Measurements from ENCODE around the gene ZMYM2.

ZMYM2 gene

DNA sequence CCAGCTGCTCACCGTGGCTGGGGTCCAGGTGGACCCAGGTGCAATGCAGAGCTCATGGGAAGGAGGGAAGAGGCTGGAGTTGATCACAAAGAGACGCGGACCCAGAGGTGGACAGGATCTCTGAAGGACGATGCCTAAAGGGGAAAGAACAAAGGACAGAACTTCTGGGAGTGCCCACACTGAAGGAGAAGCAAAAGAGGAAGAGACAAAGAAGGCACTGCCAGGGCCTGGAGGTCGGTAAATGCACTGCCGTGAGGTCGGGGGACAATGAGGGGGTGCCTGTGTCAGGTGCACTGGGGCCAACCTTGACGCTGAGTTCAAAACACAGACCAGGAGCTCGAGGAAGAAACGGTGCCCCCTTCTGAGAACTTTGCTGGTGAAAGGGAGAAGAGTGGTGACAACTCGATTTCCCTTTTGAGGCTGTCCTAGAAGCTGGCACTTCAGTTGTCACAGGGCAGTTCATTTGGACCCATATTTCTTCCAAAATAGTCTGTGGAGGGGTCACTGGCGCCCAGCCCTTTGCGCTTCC lies 146.7 kb downstream of the ZMYM2 start:
- no peak for DNase-seq (ENCODE audit: low read depth)

DNA sequence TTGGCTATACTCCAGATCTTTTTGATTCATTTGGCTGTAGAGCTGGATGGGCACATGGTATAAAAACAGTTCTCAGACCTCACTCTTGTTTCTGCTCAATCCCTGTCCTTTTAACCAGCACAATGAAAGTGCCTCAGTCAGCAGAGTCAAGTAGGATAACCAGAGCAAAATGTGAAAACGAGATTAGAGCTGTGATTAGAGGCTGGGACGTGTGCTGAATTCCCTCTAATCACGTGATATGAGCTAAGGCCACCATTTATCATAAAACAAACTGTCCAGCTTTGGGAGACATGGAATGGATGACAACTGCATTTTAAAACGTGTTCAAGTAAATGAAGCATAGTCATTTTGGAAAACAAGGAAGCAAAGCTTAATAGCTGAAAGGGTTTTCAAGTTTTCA lies 148.2 kb downstream of the ZMYM2 start:
- DNase-seq (ENCODE audit: low read depth): no peak

DNA sequence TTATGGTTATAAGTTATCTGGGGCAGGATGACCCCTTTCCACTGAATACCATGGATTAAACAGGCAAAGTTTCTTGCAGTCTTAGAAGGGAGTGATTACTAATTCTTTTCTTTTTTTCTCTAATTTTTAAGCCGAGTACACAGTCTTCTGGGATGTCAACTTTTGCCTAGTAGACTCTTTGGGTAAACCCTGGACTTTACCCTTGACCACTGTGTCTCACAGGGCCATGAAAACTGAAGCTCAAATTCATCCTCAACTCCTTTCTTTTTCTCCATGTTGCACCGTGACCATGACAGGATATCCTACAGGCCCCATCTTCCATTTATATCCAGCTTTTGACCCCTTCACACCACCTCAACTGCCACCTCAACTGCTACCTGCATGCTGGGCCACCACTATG lies 150.5 kb downstream of the ZMYM2 start:
- no peak for DNase-seq (ENCODE audit: low read depth)

DNA sequence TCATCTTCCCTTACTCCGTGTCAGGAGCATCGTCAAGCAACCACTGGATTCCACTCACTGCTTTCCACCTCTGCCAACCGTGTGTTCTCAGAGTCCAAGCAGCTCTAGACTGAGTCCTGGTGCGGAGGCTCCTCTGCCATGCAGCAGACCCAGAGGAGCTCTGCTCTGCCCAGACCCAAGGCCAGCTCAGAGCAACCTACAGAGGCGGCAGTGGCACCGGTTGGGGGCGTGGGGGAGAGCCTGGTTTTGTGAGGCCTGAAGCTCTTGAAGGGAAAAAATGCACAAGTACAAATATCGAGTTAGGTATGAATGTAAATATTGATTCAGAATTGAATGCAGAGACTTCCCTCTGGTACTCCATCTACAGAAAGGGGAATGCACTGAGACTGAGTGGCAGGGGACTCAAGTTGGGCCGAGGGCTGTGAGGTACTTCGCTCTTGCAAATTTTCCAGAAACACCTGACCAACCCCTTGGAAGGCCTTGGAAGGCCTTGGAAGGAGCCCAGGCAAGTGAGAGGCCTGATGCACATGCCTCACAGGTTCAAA lies 155.6 kb downstream of the ZMYM2 start:
- no peak for DNase-seq (ENCODE audit: low read depth)

DNA sequence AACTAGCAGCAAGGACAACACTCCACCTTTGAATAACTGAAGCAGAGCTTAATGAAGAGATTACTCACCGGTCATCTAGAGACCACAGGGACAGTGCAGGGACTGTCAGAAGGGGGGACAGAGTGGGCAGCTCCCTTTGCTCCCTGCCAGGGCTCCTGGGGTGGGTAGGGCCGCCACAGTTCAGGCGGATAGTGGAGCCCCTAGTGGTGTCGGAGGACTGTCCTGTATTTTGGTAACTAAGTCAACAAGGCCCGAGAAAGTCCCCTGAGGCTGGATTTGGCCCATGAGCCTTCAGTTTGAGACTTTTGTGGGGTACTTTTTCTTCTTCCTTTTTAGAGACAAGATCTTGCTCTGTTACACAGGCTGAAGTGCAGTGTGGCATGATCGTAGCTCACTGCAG lies 157.7 kb downstream of the ZMYM2 start:
- no peak for DNase-seq (ENCODE audit: low read depth)

DNA sequence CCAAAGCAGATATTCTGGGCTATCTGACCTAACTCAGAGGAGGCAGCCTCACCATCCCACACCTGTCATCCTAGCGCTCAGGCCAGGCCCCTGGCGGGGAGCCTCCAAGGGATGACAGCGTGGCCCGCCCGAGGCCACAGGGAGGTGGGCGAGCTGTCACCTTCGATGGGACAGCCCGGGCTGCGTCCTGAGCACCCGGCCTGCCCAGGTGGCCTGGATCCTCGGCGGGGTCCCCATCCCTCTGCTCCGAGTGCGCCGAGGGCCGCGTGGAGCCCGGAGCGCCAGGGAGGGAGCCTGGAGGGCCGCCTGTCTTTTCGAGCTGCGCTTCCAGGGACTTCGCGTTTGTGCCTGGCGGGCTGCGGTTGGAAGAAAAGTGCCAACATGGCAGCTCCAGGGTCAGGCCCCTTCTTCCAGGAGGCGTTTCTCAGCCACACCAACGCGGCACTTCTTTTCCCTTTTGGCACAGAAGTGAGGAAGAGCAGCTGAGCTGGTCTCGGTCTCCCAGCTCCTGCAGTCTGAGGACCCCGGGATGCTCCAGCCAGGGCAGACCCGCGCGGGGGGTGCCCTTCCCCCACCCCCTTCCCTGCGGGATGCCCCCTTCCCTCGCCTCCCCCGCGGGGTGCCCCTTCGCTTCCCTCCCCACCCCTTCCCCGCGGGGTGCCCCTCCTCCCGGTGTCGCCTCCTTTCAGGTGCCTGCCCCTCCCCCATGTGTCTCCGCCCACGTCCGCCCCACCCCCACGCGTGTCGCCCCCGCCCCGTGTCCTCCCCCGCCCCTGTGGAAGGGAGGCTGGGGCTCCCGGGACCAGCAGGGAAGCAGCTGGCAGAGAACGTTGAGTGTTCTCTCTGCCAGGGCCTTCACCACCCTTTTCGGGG lies 160.0 kb downstream of the ZMYM2 start:
- peak; percentile 26 for DNase-seq (ENCODE audit: low read depth)

DNA sequence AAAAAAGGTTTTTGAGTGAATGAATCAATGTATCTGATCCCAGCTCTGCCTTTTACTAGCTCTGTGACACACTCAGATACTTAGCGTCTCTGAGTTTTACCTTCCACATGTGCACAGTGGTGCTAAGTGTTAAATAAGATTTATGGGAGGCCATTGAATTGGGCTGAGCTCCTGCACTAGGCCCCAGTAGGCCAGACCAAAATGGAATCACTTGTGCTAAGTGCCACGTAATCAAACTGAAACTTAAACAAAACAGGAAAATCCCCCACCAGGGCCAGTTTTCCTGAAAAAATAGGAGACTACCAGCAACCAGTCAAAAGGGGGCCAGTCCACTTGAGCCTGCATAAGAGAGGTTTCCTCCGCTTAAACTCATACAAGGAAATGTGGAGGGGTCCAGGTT lies 161.4 kb downstream of the ZMYM2 start:
- no peak for DNase-seq (ENCODE audit: low read depth)

DNA sequence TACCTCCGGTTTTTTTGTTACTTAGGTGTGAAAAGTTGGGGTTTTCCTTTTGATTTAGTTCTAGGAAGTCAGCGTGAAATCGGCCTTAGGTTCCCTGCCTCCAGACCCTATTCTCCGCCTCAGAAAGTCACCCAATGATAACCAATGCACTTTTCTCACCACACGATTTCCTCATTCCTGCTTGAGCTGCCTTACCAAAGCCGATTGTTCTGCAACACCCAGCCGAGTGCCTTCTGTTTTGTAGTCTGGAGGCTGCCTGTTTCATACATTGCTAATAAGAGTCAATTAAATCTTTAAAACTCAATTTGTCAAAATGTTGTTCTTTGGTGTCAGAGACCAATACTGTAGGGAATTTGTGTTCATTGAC lies 162.6 kb downstream of the ZMYM2 start:
- DNase-seq (ENCODE audit: low read depth): no peak

DNA sequence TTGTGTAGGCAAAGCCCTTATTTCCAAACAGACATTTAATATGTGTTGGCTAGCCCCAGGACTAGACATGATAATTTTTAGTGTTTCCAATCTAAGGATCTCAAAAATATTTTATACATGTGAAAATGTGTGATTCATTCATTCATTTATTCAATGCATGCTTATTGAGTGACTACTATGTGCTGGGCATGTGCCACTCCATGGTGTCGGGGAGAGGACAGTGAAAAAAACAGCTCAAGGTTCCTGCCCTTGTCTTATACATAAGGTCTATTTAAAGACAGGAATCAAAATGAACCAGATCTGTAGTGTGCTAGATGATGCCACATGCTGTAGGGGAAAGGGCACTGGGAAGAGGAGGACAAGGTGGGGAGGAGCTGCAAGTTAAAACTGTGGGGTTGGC lies 165.8 kb downstream of the ZMYM2 start:
- no peak for DNase-seq (ENCODE audit: low read depth)

DNA sequence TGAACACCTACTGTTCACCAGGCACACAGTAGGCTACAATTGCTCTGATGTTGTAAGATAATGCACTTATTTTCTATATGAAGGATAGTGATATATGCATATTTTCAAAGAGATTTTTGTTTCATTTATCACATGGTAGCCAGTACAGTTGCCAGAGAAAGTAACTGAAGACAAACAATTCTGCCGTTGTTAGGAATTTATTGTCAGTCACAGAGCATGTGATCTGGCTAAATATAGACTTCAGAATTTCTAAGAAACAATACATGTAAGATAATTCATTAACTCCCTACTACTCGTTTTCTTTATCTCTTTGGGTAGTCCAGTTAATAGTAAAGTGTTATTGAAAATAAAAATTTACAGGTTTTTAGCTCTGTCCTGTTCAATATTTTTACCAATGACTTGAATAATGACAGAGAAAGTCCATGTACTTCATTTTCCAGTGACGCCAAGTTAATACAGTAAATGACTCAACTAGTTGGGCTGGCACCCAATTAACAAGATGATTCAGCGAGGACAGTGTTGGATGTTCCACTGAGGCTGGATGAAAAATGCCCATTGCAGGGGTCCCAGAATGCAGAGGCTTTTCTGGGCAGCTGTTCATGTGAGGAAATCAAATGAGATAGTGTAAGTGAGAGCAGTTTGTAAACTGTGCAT lies 166.7 kb downstream of the ZMYM2 start:
- no peak for DNase-seq (ENCODE audit: low read depth)

DNA sequence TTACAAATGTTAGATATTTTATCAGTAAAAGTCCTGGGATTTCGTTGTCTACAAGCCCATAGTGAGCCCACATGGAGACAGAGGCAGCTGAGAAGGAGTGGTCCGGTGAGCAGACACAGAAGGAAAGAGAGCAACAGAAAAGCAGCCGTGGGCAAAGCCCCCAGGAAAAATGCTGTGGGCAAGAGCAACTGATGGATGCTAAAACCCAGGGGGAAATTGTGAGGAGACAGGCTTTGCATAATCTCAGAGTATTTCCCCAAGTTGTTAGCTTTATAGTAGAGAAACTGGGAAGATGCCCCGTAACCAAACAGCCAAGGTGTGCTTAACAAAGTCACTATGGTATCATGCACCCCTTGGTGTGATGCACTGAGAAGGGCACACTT lies 167.2 kb downstream of the ZMYM2 start:
- DNase-seq (ENCODE audit: low read depth): no peak

DNA sequence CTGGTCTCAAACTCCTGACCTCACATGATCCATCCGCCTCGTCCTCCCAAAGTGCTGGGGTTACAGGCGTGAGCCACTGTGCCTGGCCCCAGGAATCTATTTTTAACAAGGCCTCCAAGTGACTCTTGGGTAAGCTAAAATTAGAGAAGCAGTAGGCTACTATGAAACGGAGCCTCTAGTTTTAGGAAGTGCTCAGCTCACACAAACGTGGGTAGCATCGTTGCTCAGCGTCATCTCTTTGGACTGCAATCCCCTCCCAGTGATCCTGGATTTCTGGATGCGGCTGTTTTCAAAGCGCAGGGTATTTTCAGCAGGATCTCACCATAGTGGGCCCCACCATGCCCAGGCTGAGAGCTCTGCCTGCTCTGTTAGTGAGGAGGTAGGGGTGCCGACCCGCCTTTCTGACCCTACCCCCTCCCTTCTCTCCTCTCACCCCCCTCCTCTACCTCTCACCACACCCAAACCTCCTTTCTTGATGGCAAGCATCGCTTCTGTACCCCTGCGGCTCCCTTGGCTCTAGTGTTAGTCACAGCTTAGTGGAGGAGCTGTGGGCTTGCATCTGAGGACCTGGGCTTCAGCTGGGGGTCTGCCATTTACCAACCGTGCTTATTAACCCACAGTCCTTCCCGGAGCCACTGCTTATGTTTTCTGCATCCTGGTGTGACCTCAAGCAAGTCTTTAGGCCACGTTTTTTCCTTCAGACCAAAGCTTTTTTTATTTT lies 168.2 kb downstream of the ZMYM2 start:
- no peak for DNase-seq (ENCODE audit: low read depth)

DNA sequence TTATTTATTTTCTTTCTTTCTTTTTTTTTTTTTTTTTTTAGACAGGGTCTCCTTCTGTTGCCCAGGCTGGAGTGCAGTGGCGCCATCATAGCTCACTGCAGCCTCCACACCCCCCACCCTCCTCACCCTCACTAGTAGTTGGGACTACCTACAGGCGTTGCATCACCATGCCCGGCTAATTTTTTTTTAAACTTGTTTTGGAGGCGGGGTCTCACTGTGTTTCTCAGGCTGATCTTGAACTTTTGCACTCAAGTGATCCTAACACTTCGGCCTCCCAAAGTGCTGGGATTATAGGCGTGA lies 168.7 kb downstream of the ZMYM2 start:
- no peak for DNase-seq (ENCODE audit: low read depth)

DNA sequence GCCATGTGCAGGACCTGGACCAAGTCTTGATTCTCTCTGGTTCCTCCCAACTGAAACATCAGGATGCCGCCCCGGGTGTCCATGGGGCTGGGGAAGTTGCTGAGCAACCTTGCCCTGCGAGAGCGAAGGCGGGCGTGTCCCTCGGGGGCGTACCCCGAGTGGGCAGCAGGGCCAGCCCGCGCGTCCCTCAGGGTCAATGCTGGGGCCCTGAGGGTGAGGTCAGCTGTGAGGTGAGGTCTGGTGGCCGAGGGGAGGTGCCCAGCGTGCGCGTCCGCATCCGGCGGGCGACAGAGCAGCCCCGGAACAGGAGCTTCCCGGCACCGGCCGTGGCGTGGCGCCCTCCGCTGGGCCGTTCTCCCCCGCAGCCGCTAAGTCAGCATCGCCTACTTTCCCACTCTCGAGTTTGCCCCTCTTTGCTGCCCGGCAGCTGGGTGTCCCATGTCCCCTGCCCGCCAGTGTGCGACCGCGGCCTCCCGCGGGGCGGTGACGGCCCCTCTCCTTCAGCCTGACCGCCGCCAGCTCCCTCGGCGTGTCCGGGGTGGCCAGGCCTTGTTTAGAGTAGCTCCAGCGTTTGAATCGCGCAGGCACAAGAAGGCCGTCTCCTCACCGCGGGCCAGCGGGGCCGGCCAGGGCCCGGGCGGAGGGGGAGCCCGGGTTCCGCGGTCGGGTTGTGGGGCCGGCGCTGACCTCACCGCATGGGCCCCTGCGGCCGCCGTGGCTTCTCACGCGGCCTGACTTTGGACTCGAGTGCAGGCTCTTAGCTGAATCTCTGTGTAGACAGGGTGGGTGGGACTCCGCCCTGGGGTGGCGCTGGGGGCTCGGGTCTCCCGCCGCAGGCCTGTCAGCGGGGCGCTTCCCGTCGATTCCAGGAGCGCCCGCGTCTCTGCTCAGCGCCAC lies 169.3 kb downstream of the ZMYM2 start:
- peak; percentile 24 for DNase-seq (ENCODE audit: low read depth)

DNA sequence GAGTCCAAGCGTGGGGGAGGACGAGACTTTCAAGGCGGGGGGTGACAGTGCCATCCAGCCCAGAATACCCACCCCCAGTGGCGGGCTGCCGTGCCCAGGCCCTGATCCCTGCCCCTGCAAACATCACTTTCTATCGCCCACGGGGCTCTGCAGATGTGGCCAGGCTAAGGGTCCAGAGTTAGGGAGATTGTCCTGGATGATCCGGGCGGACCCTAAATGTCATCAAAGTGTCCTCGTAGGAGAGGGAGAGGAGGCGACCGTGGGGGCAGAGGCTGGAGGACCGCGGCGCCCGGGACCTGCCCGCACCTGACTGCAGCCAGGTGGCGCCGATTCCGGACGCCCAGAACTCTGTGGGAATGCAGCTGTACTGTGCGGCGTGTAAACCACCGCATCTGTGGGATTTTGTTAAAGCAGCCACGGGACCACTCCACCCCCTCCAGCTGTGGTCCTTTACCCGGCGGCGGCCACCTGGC lies 170.0 kb downstream of the ZMYM2 start:
- no peak for DNase-seq (ENCODE audit: low read depth)

DNA sequence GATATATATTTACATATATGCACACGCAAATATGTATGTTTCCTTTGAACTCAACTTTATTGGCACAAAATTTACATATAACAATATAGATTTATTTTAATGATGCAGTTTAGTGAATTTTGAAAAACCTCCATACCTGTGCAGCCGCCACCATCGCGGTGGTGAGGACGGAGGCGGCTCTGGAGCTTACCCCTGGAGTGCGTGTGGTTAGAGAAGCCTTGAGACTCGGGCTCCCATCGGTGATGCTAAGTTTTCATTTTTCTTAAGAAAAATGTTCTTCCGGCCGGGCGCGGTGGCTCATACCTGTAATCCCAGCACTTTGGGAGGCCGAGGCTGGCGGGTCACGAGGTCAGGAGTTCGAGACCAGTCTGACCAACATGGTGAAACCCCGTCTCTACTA lies 170.5 kb downstream of the ZMYM2 start:
- no peak for DNase-seq (ENCODE audit: low read depth)

DNA sequence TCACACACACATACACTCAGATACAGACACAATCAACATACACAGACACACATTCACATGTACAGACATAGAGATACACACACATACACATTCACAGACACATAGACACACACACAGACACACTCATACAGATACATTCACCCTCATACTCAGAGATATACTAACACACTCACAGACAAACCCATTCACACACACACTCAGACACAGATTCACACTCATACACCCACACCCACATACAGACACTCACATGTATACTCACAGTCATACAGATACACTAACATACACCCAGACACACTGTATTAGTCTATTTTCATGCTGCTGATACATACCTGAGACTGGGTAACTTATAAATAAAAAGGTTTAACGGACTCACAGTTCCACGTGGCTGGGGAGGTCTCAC lies 171.5 kb downstream of the ZMYM2 start:
- no peak for DNase-seq (ENCODE audit: low read depth)

DNA sequence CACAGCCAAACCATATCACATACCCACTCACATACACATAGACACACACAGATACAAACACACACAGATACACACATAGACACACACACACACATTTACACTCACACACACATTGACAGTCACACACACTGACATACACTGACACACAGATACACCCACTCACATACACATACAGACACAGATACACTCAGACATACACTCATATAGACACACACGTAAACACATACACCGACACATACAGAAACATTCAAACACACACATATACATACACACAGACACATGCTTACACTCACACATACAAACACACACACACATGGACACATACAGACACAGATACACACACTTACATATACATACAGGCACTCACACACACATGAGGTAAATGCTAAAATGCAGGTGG lies 172.1 kb downstream of the ZMYM2 start:
- DNase-seq (ENCODE audit: low read depth): no peak

DNA sequence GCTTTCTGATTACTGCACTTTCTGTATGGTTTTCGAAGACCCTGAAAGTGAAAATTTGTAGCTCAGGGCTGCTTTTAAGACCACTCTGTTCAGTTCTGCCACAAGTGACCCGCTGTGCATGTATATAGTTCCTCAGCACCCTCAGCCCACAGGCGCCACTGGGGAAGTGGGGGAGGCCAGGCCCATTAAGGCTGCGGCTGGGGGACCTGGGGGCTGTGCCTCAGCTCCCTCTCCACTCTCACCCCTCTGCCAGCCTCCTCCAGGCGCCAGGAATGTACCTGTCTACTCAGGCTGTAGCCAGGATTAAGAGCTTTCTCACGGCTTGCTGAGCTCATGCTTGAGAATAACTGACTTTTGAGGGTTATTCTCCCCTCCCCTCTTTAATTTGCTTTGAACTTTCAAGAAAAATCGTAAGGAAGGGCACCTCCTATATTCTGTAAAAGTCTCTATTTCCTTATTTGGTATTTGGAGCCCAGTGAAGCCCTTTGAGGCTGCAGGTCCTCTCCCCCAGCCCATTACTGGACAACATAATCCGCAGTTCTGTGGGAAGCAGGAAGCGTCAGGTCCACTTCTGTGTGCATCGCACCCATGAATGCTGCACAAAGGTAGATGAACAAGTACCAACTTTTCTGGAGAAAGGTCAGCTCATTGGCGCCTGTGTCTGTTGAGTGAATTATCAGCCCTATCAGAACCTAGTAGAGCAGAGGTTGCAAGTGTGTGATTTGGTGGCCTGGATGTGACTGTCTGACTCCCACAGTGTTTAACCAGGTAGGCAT lies 172.7 kb downstream of the ZMYM2 start:
- no peak for DNase-seq (ENCODE audit: low read depth)

DNA sequence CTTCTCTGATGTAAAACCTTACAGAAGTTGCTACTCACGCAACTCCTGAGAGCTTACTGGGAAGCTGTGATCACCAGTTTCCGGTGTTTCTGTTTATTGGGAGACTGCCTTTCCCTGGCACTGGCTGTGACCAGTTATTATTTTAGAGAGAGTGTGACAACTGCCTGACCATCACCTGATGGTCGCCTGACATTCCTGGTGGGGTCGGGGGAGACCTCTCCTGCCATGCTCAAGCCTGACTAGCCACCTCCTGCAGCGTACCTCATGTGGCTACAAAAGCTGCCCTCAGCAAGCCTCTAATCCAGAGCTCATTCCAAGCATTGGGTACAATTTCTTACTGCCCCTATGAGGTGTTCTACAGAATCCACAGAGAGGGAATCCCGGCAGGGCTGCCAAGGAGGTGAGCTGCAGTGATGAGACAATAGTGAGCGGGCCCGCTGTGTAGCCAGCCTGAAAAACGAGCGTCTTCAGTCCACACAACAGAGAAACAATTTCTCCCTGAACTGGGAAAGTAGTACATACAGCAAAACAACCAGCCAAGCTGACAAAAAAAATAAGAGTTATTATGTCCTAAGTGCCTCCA lies 173.6 kb downstream of the ZMYM2 start:
- no peak for DNase-seq (ENCODE audit: low read depth)

DNA sequence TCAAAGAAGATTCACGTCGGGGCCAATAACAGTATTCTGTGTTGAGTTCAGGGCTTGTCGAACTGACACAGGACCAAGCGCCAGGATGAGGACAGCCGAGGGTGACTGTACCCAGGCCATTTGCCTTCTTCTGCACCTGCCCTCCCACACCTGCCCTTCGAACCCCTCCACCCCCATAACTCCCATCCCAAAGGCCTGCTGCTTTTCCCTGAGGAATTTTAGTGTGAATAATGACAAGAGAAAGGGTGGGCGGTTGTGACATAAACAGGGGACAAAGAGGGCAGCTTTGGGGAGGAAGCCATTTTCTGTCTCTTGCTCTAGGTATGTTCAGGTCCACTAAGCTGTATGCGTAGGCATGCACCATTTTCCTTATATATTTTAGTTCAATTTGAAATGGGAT lies 176.2 kb downstream of the ZMYM2 start:
- DNase-seq (ENCODE audit: low read depth): no peak
